HG02840 (cell line): Measurements from ENCODE around the gene CYB5D1.
"Not testable (repeated sequence)": the region's sequence is repeated elsewhere in the genome, so short reads cannot be mapped to it uniquely, and the experiment has no call there.

Source experiments
- ATAC-seq: cut with Tn5 transposase; IDR thresholded peaks from one replicate; pipeline ENCODE4 v1.9.1; 2021; ENCODE audit warnings: mild to moderate bottlenecking, moderate library complexity, moderate number of reproducible peaks; ENCODE audit not compliant: unreplicated experiment, low FRiP score

The CYB5D1 gene

GRCh38 chr17:7854851-7855659 is 2.7 kb upstream of the CYB5D1 start, which contains the start of gene TMEM88:
TSS of gene TMEM88 (plus strand) at chr17:7855066. CDS start at chr17:7855075, 9 bp downstream.
- no peak for ATAC-seq

GRCh38 chr17:7855660-7856010 is 2.2 kb upstream of the CYB5D1 start:
- ATAC-seq: no peak

DNA sequence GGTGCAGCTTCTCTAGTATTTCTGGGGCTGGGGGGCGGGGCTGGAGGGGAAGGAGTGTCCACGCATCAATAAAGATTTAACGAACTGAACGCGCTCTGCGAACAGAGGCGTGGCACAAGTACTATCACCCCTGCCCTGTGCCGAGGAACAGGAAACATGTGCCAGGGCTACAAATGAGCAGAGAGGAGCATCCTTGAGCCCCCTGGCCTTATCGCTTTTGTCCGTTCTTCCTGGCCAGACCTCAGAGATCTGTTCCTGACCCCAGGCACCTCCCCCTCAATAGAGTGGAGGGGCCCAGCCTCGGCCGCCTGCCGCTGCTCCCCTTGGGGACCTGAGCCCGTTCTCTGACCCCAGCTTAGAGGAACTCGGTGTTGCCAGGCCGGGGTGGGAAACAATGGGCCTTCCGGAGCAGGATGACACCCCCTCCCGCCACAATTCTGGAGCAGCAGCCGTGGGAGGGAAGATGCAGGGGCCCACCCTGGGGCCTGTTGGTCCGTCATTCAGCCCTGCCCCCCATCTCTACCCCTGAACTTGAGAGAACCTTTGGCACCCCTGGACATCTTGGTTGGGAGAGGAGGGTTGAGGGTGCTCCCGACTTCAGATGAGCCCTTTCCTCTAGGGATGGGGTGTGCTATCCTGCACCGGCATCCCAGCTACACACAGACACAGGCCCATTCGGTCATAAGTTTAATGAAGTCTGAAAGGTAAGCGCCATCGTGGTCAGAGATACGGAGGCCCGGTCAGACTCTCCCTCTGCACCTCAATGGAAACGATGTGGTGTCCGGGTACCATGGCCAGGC is 1.6 kb upstream of the CYB5D1 start:
- ATAC-seq: no peak

DNA sequence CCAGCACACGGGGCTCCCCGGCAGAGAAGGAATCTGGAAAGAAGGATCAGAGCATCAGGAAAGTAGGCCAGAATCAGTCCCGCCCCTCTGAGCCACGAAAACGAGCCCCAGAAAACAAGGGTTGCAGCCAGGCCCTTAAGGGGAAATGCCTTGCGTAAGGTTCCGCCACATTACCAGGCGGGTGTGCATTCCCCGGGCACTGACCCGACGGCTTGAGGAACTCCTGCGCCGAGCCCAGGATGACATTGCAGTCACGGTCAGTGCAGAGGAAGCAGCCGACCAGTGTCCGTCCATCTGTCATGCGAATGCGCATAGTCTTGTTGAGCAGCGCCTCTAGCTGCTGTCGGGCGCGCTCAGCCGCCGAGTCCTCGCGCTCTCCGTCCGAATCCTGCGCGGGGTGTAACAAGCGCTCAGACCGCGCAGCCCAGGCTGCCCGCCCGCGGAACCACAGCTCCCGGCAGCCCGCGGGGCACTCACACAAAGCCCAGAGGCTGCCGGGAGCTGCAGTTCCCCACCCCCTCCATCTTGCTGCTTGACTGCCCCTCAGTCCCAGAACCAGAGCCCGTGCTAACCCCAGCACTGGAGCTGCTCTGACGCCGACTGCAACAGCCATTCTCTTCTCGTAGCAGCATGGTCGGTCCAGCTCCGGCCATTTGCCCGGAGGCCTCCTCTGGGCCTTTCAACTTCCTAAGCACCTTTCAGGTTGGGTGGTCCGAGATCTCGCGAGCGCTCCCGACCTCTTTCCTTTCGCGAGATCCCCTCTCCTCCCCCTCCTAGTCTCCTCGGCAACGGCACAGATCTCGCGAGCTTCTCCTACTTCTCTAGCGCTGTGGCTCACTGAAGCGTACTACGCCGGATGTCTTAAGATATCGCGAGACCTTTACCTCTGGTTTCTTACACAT is 741 bp upstream of the CYB5D1 start, which contains the start of gene NAA38:
TSS of gene NAA38 (minus strand) at position 749 of the 902 bp plus-strand sequence. CDS start at position 653, 96 bp downstream.
- peak; percentile 69 for ATAC-seq

- no peak for ATAC-seq
Observed at GRCh38 chr17:7858522-7858810, 663 bp downstream of the CYB5D1 start.

DNA sequence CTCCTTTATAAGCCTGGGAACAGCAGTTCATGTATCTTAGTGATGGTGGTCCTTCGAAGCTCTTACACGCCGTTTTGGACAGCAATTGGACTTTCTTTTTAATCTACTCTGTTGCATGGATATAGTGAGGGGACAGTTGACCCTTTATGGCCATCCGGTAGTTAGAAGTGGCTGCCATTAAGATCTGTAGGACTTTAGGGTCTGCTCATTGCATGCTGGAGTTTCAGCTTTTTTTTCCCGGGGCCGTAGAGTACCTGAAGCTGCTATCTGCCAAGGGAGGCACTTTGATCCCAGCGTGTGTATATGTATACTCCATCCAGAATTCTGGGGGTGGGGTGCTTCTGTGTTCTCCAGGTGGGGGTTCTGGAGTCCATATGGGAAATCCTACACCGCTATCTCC is 1.2 kb downstream of the CYB5D1 start:
- ATAC-seq: no peak

DNA sequence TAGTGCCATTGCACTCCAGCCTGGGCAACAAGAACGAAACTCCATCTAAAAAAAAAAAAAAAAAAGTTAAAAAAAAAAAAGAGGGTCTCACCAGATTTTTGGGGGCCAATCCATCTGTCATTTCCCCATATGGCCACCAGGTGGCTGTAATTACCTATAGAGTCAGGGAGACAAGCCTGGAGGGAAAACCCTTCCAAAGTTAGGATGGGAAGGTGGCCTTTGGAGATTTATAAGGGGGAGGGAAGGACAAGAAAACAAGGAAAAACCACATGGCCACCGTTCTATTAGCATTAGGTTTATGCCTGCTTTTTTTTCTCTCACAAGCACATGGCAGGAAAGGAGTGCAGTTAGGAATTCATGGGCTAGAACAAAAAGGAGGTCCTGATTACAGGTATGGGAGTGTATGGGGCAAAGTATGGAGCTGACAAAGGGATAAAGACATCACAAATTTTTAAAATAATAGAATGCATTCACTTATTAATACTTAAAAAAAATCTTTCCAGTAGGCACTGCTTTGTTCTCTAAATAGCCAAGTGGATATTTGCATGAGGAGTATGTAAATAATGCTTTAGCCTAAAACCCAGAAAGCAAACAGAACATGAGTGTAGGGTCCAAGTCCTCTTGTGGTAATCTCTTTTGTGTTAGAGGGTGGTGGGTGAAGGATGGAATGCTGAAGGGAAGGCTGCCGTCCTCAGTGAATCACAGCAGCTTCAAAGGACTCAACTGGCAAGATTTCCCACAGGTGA is 5.1 kb downstream of the CYB5D1 start:
- ATAC-seq: no peak

GRCh38 chr17:7864384-7864783 is 6.6 kb downstream of the CYB5D1 start:
- ATAC-seq: not testable (repeated sequence)

DNA sequence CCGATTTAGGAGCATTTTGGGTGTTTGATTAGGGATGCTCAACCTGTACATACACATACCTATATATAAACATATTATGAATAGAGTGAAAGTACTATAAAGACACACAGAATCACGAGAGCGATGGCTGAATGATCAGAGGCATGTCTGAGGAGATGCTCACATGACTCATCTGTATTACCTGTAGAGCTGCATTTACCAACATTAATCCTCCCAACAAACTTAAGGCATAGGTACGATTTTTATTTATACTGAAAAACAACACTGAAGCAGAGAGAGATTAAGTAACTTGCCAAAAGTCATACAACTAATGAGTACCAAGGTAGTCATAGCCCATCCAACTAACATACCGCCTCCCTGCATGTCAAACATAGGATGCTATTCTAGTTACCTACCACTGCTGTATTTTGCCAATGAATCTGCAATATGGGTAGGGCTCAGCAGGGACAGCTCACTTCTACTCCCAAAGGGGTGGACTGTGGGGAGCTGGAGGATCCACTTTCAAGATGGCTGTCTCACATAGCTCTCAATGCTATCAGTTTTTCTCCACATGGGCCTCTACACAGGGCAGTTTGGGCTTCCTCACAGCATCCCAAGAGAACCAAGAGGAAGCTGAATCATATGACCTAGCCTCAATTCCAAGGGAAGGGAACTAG is 7.3 kb downstream of the CYB5D1 start:
- no peak for ATAC-seq

GRCh38 chr17:7867881-7868329 is 10.1 kb downstream of the CYB5D1 start:
- ATAC-seq: no peak

GRCh38 chr17:7873051-7873450 is 15.2 kb downstream of the CYB5D1 start:
- ATAC-seq: no peak

- ATAC-seq: no peak
Observed at GRCh38 chr17:7875804-7876370, 18.1 kb downstream of the CYB5D1 start.

DNA sequence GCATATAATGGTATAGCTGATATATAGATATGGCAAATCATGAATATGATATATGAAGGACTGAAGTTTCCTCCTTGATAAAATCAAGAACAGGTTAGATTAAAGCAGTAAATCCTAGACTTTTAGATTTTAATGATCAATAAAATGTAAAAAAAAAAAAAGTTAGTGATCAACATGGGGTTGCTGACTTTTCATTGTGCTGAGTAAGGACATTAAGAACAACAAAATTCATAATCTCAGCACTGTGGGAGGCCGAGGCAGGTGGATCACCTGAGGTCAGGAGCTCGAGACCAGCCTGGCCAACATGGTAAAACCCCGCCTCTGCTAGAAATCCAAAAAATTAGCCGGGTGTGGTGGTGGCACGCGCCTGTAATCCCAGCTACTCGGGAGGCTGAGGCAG is 20.4 kb downstream of the CYB5D1 start:
- ATAC-seq: no peak

- ATAC-seq: no peak
Observed at GRCh38 chr17:7880076-7880868, 22.5 kb downstream of the CYB5D1 start.

GRCh38 chr17:7881276-7882054 is 23.7 kb downstream of the CYB5D1 start:
- no peak for ATAC-seq

DNA sequence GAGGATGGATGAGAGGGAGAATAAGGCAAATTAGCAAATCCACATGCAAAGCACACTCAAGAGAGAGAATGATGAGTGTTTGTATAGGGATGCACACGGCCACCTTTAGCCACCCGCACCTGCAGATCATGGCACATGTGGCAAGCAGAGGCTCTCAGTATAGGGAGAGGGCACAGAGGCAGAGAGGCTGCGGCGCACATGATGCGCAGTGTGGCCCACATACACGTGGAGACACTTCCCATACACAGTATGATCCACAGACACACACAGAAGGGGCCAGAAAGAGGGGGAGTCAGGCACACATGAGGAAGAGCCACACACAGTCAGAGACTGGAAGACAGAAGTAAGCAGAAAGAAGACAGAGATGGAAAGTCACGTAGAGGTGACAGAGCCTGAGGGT is 24.3 kb downstream of the CYB5D1 start:
- no peak for ATAC-seq

DNA sequence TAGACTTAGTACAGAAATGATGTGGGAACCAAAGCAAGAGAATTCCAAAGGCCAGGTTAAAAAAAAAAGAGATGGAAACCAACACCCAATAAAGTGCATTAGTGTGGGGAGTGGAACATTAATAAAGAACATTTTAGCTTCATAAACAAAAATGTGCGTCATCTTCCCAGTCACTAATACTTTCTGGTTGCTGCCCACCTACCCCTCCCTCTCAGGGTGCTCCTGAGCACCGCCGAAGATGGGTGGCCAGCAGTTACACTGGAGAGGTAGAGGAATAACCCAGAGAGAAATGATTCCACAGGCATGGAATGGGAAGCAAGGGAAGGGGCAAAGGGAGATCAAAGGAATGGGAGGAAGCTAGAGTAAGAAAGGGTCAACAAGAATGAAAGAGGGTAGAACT is 24.8 kb downstream of the CYB5D1 start:
- no peak for ATAC-seq
